Measurements from ENCODE around the gene PWWP2B.

PWWP2B gene

DNA sequence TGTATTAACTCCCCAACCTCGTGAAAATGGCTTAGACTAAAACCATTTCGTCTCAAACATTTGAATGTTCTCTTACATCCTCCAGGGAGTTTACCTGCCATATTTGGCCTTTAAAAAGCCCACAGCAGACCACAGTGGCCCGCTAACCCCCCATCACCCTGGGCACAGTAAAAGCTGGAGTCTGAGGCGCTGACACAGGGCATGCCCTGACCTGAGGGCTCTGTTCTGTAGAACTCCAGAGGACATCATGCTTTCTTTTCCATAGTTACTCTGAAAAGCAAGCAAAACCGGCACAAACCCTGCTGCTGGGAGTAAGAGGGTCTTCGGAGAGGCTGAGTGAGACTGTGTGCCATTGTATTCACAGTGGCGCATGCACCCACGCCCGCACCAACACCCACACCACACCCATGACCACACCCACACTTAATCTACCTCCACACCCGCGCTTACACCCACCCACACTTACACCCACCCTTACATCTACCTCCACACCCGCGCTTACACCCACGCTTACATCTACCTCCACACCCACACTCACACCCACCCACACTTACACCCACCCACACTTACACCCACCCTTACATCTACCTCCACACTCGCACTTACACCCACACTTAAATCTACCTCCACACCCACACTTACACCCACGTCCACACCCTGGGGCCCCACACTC lies 32.9 kb upstream of the PWWP2B start:
- TF ChIP-seq, protein P1, sequence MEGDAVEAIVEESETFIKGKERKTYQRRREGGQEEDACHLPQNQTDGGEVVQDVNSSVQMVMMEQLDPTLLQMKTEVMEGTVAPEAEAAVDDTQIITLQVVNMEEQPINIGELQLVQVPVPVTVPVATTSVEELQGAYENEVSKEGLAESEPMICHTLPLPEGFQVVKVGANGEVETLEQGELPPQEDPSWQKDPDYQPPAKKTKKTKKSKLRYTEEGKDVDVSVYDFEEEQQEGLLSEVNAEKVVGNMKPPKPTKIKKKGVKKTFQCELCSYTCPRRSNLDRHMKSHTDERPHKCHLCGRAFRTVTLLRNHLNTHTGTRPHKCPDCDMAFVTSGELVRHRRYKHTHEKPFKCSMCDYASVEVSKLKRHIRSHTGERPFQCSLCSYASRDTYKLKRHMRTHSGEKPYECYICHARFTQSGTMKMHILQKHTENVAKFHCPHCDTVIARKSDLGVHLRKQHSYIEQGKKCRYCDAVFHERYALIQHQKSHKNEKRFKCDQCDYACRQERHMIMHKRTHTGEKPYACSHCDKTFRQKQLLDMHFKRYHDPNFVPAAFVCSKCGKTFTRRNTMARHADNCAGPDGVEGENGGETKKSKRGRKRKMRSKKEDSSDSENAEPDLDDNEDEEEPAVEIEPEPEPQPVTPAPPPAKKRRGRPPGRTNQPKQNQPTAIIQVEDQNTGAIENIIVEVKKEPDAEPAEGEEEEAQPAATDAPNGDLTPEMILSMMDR (IDR thresholded peaks at IDR 0.05; ENCODE audit: low read depth, low read length): no peak
- DNase-seq (ENCODE audit: extremely low read depth, low read depth): no peak

- TF ChIP-seq, protein P1 (IDR thresholded peaks at IDR 0.05; ENCODE audit: low read depth, low read length): no peak
- no peak for DNase-seq (ENCODE audit: extremely low read depth, low read depth)
These were observed 32.4 kb upstream of the PWWP2B start for GRCh38 chr10:132364594-132364970.

GRCh38 chr10:132365102-132365501 lies 31.9 kb upstream of the PWWP2B start:
- DNase-seq (ENCODE audit: extremely low read depth, low read depth): no peak

GRCh38 chr10:132366006-132366405 lies 31.0 kb upstream of the PWWP2B start:
- TF ChIP-seq, protein P1 (IDR thresholded peaks at IDR 0.05; ENCODE audit: low read depth, low read length): no peak
- no peak for DNase-seq (ENCODE audit: extremely low read depth, low read depth)

More at GRCh38 chr10:132365102-132365501, 31.9 kb upstream of the PWWP2B start:
- TF ChIP-seq, protein P1 (IDR thresholded peaks at IDR 0.05; ENCODE audit: low read depth, low read length): no peak

- no peak for DNase-seq (ENCODE audit: extremely low read depth, low read depth)
- TF ChIP-seq, protein P1 (IDR thresholded peaks at IDR 0.05; ENCODE audit: low read depth, low read length): no peak
These were observed 30.5 kb upstream of the PWWP2B start for GRCh38 chr10:132366499-132366898.

- no peak for DNase-seq (ENCODE audit: extremely low read depth, low read depth)
- TF ChIP-seq, protein P1 (IDR thresholded peaks at IDR 0.05; ENCODE audit: low read depth, low read length): no peak
These were observed 28.6 kb upstream of the PWWP2B start for GRCh38 chr10:132368391-132368790.

- TF ChIP-seq, protein P1 (IDR thresholded peaks at IDR 0.05; ENCODE audit: low read depth, low read length): no peak
- DNase-seq (ENCODE audit: extremely low read depth, low read depth): no peak
These were observed 27.9 kb upstream of the PWWP2B start for GRCh38 chr10:132368881-132369635.

Measured in AG09319 (cell line).